Stimulated activated CD4-positive, alpha-beta T cell treated with anti-CD3 and anti-CD28 coated beads, Interleukin-1b, Interleukin-23, amount 100 ng/mL, for 24 hours (primary cell): ENCODE results near the gene WDR37.
"Not testable (repeated sequence)": the region's sequence is repeated elsewhere in the genome, so short reads cannot be mapped to it uniquely, and the experiment has no call there.

Experiments used
- DNase-seq, 4 experiments: peaks; one replicate each; pipeline ENCODE4 v3.0.0-alpha.2; 2020; ENCODE audit warnings: low read depth in 4 of 4, low spot score in 1 of 4

The WDR37 gene

DNA sequence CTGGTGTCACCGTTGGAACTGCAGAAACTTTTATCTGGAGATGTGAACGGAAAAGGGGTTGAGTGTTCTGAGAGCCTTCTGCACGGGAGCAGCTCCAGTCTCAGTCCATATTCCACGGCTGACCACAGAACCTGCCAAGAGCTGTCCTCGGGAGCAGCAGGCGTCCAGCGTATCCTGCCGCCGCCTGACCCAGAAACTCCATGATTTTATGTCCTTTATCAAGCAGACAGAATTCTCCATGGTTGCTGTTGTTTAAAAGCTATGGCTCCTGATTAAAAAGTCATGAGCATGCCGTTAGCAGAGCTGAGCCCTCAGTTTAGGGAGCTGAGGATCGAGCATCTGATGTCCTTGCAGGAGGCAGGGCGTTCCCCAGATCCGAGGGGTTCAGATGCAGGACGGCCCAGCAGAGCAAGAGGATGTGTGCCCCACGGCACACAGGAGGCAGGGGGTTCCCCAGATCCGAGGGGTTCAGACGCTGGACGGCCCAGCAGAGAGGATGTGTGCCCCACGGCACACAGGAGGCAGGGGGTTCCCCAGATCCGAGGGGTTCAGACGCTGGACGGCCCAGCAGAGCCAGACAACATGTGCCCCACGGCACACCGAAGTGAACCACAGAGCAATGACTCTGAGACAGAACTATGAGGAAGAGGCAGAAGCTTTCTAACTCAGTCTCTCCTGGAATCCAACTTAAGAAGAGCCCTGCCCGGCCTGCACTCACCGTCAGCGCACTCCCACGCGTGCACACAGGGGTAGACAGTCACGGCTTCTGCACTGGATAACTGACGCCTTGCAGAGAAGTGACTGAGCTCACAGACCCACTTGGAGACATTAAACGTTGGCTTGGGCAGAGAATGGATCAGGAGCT is 96.4 kb downstream of the WDR37 start:
- no peak for DNase-seq

DNA sequence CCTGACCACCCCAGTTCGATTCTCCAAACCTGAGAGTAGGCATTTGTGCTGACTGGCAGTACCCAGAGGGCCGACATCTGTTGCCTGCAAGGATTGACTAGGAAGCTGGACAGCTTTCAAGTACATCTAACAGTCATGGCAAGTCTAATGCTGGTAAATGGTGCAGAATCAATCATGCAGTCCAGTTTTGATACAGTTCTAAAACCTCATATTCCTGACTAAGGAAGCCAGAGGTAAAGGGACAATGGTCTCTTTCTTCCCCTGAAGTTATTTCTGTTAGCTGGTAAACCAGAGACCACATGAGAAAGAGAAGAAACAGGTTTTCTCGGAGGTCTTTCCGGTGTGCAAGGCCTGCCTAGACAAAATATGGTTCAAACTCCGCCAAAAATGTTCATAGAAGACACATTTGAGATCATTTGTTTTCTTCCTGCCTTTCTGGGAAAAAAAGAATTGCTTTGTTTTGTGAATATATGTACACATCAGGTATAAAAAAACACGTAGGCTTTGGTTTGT is 97.1 kb downstream of the WDR37 start:
- no peak for DNase-seq

DNA sequence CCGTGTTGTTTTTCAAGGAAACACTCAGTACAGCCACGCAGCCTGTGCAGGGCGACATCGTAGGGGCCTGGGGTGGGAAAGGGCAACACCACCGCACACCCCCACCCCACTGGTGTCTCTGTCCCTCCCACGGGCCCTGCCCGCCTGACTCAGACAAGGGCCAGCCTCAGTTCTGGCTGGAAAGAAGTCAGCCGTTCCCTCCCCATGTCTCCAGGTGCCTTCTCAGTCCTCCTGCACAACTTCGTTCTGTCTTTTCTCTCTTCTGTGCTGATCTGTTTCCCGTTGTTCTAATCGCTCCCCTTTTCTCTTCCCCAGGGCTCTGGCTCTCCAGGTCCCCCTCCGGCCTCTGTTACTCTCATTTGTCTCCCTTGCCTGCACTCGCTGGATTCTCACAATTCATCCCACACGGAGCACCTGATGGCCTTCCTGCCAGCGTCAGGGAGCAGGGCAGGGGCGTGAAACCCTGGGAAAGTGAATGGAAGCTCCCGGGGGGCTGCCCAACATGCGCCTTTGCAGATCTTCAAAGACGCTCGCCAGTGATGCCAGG is 97.7 kb downstream of the WDR37 start:
- DNase-seq, result no peak

DNA sequence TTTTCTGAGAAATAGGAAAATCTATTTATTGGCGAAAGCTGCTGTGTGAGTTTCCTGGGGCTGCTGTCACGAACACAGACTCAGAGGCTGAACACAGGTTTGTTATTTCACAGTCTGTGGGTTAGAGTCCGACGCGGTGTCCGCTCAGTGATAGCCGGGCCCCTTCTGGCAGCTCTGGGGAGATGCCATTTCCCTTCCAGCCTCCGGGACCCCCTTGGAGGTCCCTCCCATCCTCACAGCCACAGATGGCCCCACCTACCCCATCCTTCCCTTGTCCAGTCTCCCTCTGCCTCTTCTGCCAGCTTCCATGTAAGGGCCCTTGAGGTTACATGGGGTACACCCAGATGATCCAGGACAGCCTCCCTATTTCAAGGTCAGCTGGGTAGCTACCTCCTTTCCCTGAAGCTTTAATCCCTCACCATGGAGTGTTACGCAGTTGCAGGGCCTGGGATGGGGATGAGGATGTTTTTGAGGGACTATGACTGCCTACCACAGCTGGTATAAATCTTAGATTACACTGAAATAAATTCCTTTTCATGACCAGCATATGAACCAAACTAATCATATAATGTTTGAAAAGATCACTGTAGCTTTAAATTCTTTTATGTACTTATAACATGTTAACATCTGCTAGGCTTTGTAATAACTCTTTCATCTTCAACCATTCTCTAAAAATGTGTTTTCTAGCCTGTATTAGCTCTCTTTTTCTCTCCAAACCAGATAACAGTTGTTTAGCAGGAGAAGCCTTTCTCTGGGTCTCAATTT is 98.5 kb downstream of the WDR37 start:
- no peak for DNase-seq

DNA sequence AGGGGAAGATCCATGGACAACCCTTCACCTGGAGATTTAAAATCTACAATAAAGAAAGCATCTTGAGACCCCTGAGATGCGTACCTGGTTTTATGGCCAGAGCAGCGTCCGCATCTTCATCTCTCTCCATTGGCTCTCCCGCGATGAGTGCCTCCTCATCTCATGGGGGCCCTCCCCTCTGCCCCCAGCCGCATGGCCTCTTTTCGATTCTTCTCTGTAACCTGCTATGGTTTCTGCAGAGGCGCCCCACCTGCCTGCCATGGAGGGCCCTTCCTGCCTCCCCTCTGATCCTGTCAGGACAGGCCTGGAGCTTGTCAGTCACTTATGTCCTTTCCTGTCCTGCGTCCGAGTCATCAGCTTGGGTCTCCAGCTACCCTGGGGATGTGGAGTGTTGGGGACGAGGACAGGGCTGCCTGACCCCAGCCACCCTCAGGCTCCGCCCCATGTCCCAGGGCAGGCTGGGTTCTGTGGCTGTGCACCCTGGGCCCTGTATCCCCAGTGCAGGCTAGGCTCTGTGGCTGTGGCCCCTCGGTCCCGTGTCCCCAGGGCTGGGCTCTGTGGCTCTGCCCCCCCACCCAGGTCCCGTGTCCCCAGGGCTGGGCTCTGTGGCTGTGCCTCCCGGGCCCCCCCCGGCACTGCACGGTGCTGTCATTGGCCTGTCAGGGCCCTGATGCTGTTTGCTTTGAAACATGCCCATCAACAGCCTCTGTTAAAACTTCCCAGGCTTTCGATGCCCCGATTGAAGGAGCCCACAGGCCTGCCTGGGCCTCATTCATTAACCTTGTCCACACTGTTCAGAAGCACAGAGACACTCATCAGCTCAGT is 99.8 kb downstream of the WDR37 start:
- DNase-seq, result no peak

DNA sequence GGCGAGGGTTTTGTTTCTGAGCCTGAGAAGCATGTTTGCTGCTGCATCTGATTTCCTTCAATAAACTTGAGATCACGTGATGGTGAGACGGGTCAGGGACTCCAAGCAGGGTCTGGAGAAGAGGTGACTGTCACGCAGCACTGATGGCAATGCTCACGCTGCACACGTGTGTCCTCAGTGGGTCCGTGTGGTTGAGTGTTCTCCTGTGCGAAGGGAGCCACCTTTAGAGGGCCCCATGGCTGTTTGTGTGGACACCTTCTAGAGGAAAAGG is 100.4 kb downstream of the WDR37 start:
- no peak for DNase-seq

DNA sequence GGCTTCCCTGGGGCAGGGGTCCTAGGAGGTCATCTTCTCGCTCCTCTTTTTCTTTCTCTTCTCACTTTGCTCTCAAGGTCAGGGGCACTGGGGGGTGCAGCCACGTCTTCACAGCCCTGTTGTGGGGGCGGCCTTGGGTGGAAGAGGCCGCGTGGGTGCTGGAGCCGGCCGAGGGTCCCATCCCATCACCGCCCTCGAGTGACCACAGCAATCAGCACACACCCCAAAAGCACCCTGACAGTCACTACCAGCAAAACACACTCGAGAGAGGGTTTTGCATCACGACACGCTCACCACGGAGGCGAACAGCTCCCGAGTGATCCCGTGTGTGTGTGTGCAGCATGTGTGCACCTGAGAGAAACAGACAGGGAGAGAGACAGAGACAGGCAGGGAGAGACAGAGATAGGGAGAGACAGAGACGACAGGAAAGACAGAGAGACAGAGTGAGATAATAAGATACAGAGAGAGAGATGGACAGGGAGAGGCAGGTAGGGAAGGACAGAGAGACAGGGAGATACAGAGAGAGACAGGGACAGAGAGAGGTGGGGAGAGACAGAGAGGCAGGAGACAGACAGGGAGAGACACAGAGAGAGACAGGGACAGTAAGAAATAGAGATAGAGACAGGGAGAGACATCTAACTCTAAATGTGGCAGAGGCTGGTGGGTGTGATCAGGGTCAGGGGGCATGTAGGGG is 100.9 kb downstream of the WDR37 start:
- no peak for DNase-seq

DNA sequence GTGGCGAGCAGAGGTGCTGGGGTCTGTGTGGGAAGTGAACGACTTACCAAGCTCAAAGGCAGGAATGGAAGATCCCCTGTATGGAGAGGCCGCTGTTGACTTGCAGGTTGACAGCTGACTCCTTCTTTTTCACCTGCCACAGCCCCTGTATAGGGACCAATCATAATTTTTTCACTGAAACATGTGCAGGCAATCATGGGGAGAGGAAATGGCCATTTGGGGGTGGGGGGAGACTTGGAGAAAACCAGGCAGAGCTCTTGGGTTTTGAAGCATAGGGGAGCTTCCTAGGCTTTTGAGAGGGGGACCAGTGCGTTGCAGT is 101.4 kb downstream of the WDR37 start:
- no peak for DNase-seq

DNA sequence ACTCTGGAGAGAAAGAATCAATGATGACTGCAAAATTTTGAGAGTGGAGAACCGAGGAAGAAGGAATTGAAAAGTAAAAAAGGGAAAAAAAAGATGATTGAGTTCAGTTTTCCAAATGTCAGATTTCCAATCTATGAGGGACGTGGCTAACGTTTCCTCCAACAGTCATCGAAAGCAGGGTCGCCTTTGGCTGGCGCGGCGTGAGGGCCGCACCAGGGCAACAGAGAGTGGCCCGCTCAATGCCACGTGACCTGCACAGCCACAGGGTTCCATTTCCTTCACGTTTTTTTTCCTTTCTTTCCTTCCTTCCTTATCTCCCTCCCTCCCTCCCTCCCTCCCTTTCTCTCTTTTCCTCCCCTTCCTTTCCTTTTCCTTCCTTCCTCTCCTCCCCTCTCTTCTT is 101.9 kb downstream of the WDR37 start:
- no peak for DNase-seq

DNA sequence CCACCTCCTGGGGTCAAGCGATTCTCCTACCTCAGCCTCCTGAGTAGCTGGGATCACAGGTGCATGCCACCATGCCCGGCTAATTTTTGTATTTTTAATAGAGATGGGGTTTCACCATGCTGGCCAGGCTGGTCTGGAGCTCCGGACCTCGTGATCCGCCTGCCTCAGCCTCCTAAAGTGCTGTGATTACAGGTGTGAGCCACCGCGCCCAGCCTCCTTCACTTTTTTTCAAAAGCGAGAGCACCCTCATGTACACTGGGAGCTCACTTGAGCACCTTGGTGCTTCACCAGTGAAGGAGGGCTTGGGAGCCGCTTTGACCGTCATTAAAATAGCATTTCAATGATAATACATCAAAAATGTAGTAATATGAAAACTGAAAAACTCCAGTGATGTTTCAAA is 102.4 kb downstream of the WDR37 start:
- DNase-seq, result not testable (repeated sequence)

DNA sequence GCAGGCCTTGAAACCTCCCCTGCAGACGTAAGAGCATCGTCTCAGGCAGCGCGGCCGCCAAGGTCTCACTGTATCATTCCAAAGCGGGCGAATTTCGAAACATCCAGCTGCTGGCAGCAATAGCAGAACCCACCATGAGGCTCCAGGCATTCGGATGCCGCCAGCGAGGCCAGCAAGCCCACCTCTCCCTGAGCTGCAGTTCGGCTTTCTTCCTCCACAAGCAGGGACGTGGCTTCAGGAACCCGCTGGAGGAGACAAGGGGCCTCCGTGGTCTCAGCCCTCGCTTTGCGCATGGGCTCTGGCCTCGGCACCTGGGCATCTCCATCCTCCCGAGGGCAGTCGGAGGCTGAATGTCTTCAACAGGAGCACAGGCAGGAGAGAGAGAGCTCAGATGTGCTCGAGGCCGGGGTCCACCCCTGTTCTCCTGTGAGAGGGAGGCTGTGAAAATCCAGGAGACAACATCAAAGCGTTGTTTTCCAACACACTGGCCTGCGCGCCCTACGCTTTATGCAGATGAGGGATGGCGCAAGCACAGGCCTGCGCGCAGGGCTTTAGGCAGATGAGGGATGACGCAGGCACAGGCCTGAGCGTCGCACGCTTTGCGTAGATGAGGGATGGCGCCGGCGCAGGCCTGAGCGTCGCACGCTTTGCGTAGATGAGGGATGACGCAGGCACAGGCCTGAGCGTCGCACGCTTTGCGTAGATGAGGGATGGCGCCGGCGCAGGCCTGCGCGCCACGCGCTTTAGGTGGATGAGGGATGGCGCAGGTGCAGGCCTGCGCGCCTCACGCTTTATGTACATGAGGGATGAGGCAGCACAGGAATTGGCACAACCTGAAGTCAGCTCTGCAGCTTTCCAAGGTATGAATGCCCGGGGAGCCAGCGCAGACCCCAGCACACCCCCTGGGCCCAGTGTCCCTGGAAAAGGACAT is 103.2 kb downstream of the WDR37 start:
- DNase-seq, result no peak

DNA sequence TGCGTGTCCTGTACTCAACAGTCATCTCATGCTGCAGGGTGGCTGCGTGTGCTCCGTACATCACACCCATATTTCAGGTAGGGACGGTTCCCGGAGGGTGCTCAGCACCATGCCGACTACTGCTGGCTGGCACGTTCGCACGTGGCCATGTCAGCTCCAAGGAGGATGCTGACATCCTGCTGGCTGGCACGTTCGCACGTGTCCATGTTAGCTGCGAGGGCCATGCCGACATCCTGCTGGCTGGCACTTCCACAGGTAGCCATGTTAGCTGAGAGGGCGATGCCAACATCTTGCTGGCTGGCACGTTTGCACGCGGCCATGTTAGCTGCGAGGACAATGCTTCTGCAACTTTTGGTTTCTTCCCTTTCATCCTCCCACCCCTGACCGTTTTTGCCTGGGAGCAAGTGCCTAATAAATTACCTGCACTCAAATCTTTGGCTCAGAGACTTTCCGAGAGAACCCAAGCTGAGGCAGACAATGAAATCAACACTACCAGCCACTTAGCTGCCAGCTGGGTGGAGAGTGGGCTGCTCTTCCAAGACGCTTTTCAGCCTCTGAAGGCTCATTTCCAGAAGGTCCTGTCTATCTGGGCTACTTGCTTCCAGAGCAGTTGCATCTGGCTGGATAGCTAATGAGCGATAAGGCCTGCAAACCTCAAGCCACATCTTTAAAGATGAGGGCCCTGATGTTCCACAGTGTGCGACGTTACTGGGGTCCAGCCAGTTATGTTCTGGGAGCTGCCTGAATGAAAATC is 104.6 kb downstream of the WDR37 start:
- no peak for DNase-seq

DNA sequence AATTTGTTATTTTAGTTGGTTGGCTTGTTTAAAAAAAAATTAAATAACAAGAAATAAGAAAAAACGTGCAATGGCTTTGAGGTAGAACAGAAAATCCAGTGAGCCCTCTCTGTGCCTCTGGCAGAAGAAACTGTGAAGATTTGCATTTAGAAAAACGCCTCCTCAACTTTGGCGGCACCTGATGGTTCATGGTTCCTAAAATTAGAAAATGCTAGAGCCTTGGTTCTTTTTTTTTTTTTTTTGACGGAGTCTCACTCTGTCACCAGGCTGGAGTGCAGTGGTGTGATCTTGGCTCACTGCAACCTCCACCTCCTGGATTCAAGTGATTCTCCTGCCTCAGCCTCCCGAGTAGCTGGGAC is 105.1 kb downstream of the WDR37 start:
- DNase-seq, result not testable (repeated sequence)

DNA sequence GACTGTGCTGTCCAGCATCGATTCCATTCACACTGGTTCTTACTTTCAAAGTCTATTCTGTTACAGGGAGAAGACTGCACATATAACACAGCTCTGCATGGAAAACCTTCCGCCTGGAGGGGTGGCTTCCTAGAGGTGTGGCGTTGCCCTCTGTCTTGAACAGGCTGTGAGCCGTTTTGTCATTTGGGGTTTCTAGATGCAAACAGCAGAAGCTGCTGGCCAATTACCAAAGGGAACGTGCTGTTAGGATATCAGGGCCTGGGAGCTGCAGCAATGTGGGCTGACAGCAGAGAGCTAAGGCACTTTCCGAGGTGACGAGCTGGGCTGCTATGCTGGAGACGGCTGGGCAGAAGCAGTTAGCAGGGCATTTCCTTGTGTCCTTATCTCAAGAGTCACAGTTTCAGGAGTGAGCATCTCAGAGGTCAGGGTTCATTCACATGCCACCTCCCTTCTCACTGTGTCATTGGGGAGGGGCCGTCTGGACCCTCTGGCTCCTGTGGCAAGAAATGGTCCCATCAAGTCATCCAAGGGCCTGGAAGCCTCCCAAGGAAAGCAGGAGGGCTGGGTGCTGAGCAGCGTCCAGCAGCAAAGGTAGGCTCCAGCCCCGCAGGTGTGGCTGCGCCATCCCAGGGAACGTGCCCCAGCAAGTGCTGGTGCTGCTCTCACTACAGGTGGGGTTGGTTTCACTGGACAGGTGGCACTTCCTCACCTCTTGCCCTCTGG is 106.5 kb downstream of the WDR37 start:
- DNase-seq, result no peak

DNA sequence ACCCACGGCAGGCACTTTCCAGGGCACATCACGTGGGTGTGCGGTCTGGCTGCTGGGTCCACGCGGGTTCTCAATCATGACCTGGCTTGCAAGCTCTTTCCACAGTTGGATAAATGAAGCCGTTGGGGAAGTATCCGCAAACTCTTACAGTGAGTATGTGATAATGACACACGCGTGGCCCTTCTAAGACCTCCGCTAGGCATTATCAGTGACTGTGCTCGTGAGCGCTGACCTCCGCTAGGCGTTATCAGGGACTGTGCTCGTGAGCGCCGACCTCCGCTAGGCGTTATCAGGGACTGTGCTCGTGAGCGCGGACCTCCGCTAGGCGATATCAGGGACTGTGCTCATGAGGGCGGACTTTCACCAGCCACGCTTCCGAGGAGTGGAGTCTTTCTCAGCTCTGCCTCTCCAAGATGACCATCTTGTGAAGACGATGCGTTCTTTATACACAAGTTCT is 107.0 kb downstream of the WDR37 start:
- no peak for DNase-seq

DNA sequence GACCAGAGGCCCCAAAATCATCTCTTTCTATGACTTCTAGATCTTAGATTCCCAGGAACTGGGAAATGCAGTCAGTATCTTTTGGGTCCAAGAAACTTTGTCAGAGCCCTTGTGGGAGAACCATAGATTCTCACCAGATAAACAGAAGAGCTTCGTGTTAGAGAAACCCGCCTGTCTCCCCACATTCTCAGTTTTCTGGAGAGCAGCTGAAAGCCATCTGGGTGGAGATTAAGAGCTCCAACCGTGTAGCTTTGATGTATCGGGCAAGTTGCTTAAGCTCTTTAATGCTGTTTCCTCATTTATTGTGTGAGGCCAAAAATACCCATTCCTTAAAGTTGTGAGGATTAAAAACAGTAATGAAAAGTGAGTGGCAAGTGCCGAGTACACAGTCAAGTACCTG is 107.6 kb downstream of the WDR37 start:
- DNase-seq, result no peak

DNA sequence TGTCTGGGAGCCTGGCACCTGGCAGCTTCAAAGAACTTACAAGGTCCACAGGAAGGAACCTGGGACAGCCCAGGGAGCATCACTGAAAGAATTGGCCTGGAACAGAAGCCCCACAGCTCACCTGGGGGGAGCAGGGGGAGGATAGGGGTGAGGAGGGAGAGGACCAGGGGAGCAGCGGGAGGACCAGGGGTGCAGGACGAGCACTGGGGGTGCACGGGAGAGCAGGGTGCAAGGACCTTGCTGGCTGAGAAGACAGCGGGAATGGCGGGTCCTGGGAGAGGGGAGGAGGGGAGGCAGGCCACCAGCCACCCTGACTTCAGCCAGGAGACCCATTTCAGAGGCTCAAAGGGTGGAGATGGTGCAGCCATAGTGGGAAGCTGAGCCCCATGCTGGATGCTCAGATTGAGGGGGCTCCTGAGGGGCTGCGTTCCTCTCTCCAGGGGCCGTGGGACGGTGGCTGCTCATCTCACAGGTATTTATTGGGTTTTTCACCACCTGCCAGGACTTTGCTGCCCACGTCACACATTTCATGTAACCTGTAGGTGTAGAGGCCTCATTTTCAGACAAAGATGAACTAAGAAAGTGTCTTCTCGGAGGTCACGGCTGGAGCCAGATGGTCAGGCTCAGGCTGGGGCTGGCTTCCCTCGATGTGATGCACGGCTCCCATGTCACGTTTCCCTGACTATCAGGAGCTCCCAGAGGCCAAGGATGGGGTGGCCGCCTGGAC is 110.1 kb downstream of the WDR37 start:
- DNase-seq, result no peak

DNA sequence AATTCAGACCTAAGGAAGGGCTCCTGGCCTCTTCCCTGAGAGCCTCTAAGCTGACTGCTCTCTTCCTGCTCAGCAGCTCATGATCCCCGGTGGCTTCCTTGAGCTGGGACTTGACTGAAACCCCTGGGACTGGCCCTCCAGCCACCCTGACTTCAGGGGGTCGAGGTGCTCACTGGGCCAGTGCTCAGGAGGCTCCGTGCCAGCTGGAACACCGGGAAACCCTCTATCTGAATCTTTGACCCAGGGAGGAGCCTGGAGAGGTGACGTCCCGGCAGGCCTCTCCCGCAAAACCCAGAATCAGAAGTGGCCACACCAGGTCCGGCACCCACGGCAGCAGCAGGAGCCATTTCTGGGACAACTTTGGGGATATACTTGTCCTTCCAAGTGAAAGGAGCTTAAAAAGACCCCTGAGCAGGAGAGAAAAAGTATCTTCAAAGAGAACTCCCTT is 110.7 kb downstream of the WDR37 start:
- DNase-seq, result no peak
